ENCODE measurements around the gene LY9.

The LY9 gene

GRCh38 chr1:160756849-160757201 lies 39.1 kb upstream of the LY9 start:
- H3K27me3 ChIP-seq (ENCODE audit: control insufficient read depth, insufficient read depth, low read length): no peaks in the 10 kb centered on the region
- H3K4me3 ChIP-seq (ENCODE audit: low read depth, low read length): no peak overlapping the region
- no peaks in the 10 kb centered on the region for H3K9me3 ChIP-seq (ENCODE audit: control insufficient read depth, insufficient read depth, low read length)
- no peaks in the 10 kb centered on the region for H3K36me3 ChIP-seq (ENCODE audit: control insufficient read depth, insufficient read depth, low read length)
- H3K4me1 ChIP-seq (ENCODE audit: control insufficient read depth, insufficient read depth, low read length): no peaks in the 10 kb centered on the region
- H3K9ac ChIP-seq (ENCODE audit: low read depth, low read length): no peak overlapping the region

- no peaks in the 10 kb centered on the region for H3K9me3 ChIP-seq (ENCODE audit: control insufficient read depth, insufficient read depth, low read length)
These were observed 37.5 kb upstream of the LY9 start for GRCh38 chr1:160758521-160758920.

GRCh38 chr1:160759740-160760139 lies 36.2 kb upstream of the LY9 start:
- Histone ChIP-seq H3K9me3 (ENCODE audit: control insufficient read depth, insufficient read depth, low read length) (no peaks in the 10 kb centered on the region), H3K27me3 (ENCODE audit: control insufficient read depth, insufficient read depth, low read length) (no peaks in the 10 kb centered on the region), H3K36me3 (ENCODE audit: control insufficient read depth, insufficient read depth, low read length) (no peaks in the 10 kb centered on the region), H3K9ac (ENCODE audit: low read depth, low read length) (no peak overlapping the region), H3K4me1 (ENCODE audit: control insufficient read depth, insufficient read depth, low read length) (no peaks in the 10 kb centered on the region), H3K4me3 (ENCODE audit: low read depth, low read length) (no peak overlapping the region)

More at GRCh38 chr1:160758521-160758920, 37.5 kb upstream of the LY9 start:
- H3K36me3 ChIP-seq (ENCODE audit: control insufficient read depth, insufficient read depth, low read length): no peaks in the 10 kb centered on the region
- no peak overlapping the region for H3K9ac ChIP-seq (ENCODE audit: low read depth, low read length)
- H3K4me3 ChIP-seq (ENCODE audit: low read depth, low read length): no peak overlapping the region
- H3K27me3 ChIP-seq (ENCODE audit: control insufficient read depth, insufficient read depth, low read length): no peaks in the 10 kb centered on the region
- no peaks in the 10 kb centered on the region for H3K4me1 ChIP-seq (ENCODE audit: control insufficient read depth, insufficient read depth, low read length)

GRCh38 chr1:160761046-160761445 lies 34.9 kb upstream of the LY9 start:
- Histone ChIP-seq H3K9me3 (ENCODE audit: control insufficient read depth, insufficient read depth, low read length) (no peaks in the 10 kb centered on the region), H3K4me1 (ENCODE audit: control insufficient read depth, insufficient read depth, low read length) (no peaks in the 10 kb centered on the region), H3K4me3 (ENCODE audit: low read depth, low read length) (no peak overlapping the region), H3K36me3 (ENCODE audit: control insufficient read depth, insufficient read depth, low read length) (no peaks in the 10 kb centered on the region), H3K27me3 (ENCODE audit: control insufficient read depth, insufficient read depth, low read length) (no peaks in the 10 kb centered on the region), H3K9ac (ENCODE audit: low read depth, low read length) (no peak overlapping the region)

- no peaks in the 10 kb centered on the region for H3K4me1 ChIP-seq (ENCODE audit: control insufficient read depth, insufficient read depth, low read length)
- no peaks in the 10 kb centered on the region for H3K36me3 ChIP-seq (ENCODE audit: control insufficient read depth, insufficient read depth, low read length)
- no peak overlapping the region for H3K9ac ChIP-seq (ENCODE audit: low read depth, low read length)
- H3K27me3 ChIP-seq (ENCODE audit: control insufficient read depth, insufficient read depth, low read length): no peaks in the 10 kb centered on the region
- no peak overlapping the region for H3K4me3 ChIP-seq (ENCODE audit: low read depth, low read length)
- no peaks in the 10 kb centered on the region for H3K9me3 ChIP-seq (ENCODE audit: control insufficient read depth, insufficient read depth, low read length)
These were observed 34.1 kb upstream of the LY9 start for GRCh38 chr1:160761886-160762285.

GRCh38 chr1:160763993-160764392 lies 32.0 kb upstream of the LY9 start:
- Histone ChIP-seq H3K4me1 (ENCODE audit: control insufficient read depth, insufficient read depth, low read length) (peaks cover 4% of the 10 kb centered on the region), H3K9ac (ENCODE audit: low read depth, low read length) (no peak overlapping the region), H3K27me3 (ENCODE audit: control insufficient read depth, insufficient read depth, low read length) (no peaks in the 10 kb centered on the region), H3K36me3 (ENCODE audit: control insufficient read depth, insufficient read depth, low read length) (no peaks in the 10 kb centered on the region), H3K9me3 (ENCODE audit: control insufficient read depth, insufficient read depth, low read length) (no peaks in the 10 kb centered on the region), H3K4me3 (ENCODE audit: low read depth, low read length) (no peak overlapping the region)

GRCh38 chr1:160767395-160768294 lies 28.3 kb upstream of the LY9 start:
- Histone ChIP-seq H3K9ac (ENCODE audit: low read depth, low read length) (no peak overlapping the region), H3K4me1 (ENCODE audit: control insufficient read depth, insufficient read depth, low read length) (peaks cover 4% of the 10 kb centered on the region), H3K36me3 (ENCODE audit: control insufficient read depth, insufficient read depth, low read length) (no peaks in the 10 kb centered on the region), H3K27me3 (ENCODE audit: control insufficient read depth, insufficient read depth, low read length) (no peaks in the 10 kb centered on the region), H3K9me3 (ENCODE audit: control insufficient read depth, insufficient read depth, low read length) (no peaks in the 10 kb centered on the region), H3K4me3 (ENCODE audit: low read depth, low read length) (no peak overlapping the region)

GRCh38 chr1:160768295-160768657 lies 27.7 kb upstream of the LY9 start:
- no peaks in the 10 kb centered on the region for H3K36me3 ChIP-seq (ENCODE audit: control insufficient read depth, insufficient read depth, low read length)
- no peaks in the 10 kb centered on the region for H3K9me3 ChIP-seq (ENCODE audit: control insufficient read depth, insufficient read depth, low read length)
- H3K9ac ChIP-seq (ENCODE audit: low read depth, low read length): no peak overlapping the region
- H3K4me1 ChIP-seq (ENCODE audit: control insufficient read depth, insufficient read depth, low read length): peaks cover 4% of the 10 kb centered on the region
- no peaks in the 10 kb centered on the region for H3K27me3 ChIP-seq (ENCODE audit: control insufficient read depth, insufficient read depth, low read length)
- H3K4me3 ChIP-seq (ENCODE audit: low read depth, low read length): no peak overlapping the region

- Histone ChIP-seq H3K36me3 (ENCODE audit: control insufficient read depth, insufficient read depth, low read length) (no peaks in the 10 kb centered on the region), H3K9me3 (ENCODE audit: control insufficient read depth, insufficient read depth, low read length) (no peaks in the 10 kb centered on the region), H3K4me3 (ENCODE audit: low read depth, low read length) (no peak overlapping the region), H3K4me1 (ENCODE audit: control insufficient read depth, insufficient read depth, low read length) (peaks cover 4% of the 10 kb centered on the region), H3K9ac (ENCODE audit: low read depth, low read length) (no peak overlapping the region), H3K27me3 (ENCODE audit: control insufficient read depth, insufficient read depth, low read length) (no peaks in the 10 kb centered on the region)
These were observed 23.6 kb upstream of the LY9 start for GRCh38 chr1:160772331-160772730.

- Histone ChIP-seq H3K36me3 (ENCODE audit: control insufficient read depth, insufficient read depth, low read length) (no peaks in the 10 kb centered on the region), H3K9me3 (ENCODE audit: control insufficient read depth, insufficient read depth, low read length) (no peaks in the 10 kb centered on the region), H3K9ac (ENCODE audit: low read depth, low read length) (no peak overlapping the region), H3K4me1 (ENCODE audit: control insufficient read depth, insufficient read depth, low read length) (no peaks in the 10 kb centered on the region), H3K4me3 (ENCODE audit: low read depth, low read length) (no peak overlapping the region), H3K27me3 (ENCODE audit: control insufficient read depth, insufficient read depth, low read length) (no peaks in the 10 kb centered on the region)
These were observed 22.9 kb upstream of the LY9 start for GRCh38 chr1:160773093-160773492.

GRCh38 chr1:160774886-160775719 lies 20.9 kb upstream of the LY9 start:
- Histone ChIP-seq H3K4me3 (ENCODE audit: low read depth, low read length) (no peak overlapping the region), H3K36me3 (ENCODE audit: control insufficient read depth, insufficient read depth, low read length) (no peaks in the 10 kb centered on the region), H3K9me3 (ENCODE audit: control insufficient read depth, insufficient read depth, low read length) (no peaks in the 10 kb centered on the region), H3K27me3 (ENCODE audit: control insufficient read depth, insufficient read depth, low read length) (no peaks in the 10 kb centered on the region), H3K9ac (ENCODE audit: low read depth, low read length) (no peak overlapping the region), H3K4me1 (ENCODE audit: control insufficient read depth, insufficient read depth, low read length) (no peaks in the 10 kb centered on the region)

- Histone ChIP-seq H3K4me1 (ENCODE audit: control insufficient read depth, insufficient read depth, low read length) (no peaks in the 10 kb centered on the region), H3K4me3 (ENCODE audit: low read depth, low read length) (no peak overlapping the region), H3K9me3 (ENCODE audit: control insufficient read depth, insufficient read depth, low read length) (no peaks in the 10 kb centered on the region), H3K27me3 (ENCODE audit: control insufficient read depth, insufficient read depth, low read length) (no peaks in the 10 kb centered on the region), H3K36me3 (ENCODE audit: control insufficient read depth, insufficient read depth, low read length) (no peaks in the 10 kb centered on the region), H3K9ac (ENCODE audit: low read depth, low read length) (no peak overlapping the region)
These were observed 19.8 kb upstream of the LY9 start for GRCh38 chr1:160776178-160776577.

Data from iPS-15b (cell line).